WERI-Rb-1 (cell line): Measurements from ENCODE around the gene CRTC1.
A peak's percentile ranks its signal among the peaks of the same experiment; 100 is the strongest.

Experiments
- DNase-seq: peaks from one replicate; pipeline ENCODE4 v3.0.0-alpha.2; 2020
- H3K27ac ChIP-seq: fragments of 250-450 bp; sonication (Bioruptor Pico); 2 replicates; pipeline ENCODE4 v1.5.1; 2020; ENCODE audit warnings: mild to moderate bottlenecking, moderate library complexity
- H3K27me3 ChIP-seq: fragments of 250-450 bp; sonication (Bioruptor Pico); 2 replicates; pipeline ENCODE4 v1.5.1; 2021; ENCODE audit warnings: mild to moderate bottlenecking, low read depth, moderate library complexity; ENCODE audit not compliant: insufficient read depth, severe bottlenecking
- H3K36me3 ChIP-seq: fragments of 250-450 bp; sonication (Bioruptor Pico); 2 replicates; pipeline ENCODE4 v1.5.1; 2020; ENCODE audit warnings: mild to moderate bottlenecking, moderate library complexity
- H3K4me3 ChIP-seq: 2 replicates; pipeline ENCODE4 v1.5.1; 2011; ENCODE audit warnings: low read depth, mild to moderate bottlenecking, control low read depth, low read length
- H3K9me3 ChIP-seq: fragments of 250-450 bp; sonication (Bioruptor Pico); 2 replicates; pipeline ENCODE4 v1.5.1; 2021; ENCODE audit warnings: mild to moderate bottlenecking, moderate library complexity; ENCODE audit not compliant: severe bottlenecking
- TF ChIP-seq, protein P1 (sequence below): IDR thresholded peaks from 2 replicates; pipeline ENCODE4 v1.5.1; 2011; ENCODE audit warnings: low read depth, mild to moderate bottlenecking, control low read depth, inconsistent platforms, low read length

CRTC1 gene

DNA sequence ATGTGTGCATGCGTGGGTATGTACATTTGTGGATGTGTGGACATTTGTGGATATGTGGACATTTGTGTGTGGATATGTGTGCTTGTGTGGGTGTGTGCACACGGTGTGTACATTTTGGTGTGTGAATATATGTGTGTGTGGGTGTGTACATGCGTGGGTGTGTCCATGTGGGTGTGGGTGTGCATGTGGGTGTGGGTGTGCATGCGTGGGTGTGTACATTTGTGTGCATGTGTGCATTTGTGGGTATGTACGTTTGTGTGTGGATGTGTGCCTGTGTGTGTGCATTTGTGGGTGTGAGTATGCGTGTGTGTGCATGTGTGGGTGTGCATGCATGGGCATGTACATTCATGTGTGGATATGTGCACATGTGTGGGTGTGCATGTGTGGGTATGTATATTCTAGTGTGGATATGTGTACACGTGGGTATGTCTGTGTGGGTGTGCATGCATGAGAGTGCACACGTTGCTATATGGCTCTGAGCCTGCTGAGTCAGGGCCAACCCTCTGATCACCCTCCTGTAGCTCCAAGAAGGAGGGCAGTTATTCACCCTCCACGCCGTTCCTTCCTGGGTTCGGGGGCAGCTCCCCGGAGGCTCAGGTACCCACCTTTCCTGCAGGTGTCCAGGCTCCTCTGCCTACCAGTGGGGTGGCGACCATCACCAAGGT is 87.3 kb downstream of the CRTC1 start:
- H3K36me3 ChIP-seq: no peaks in the 10 kb centered on the region
- no peaks in the 10 kb centered on the region for H3K27me3 ChIP-seq
- DNase-seq: no peak
- H3K27ac ChIP-seq: no peak overlapping the region
- H3K9me3 ChIP-seq: no peaks in the 10 kb centered on the region
- no peak overlapping the region for H3K4me3 ChIP-seq
- TF ChIP-seq, protein P1, sequence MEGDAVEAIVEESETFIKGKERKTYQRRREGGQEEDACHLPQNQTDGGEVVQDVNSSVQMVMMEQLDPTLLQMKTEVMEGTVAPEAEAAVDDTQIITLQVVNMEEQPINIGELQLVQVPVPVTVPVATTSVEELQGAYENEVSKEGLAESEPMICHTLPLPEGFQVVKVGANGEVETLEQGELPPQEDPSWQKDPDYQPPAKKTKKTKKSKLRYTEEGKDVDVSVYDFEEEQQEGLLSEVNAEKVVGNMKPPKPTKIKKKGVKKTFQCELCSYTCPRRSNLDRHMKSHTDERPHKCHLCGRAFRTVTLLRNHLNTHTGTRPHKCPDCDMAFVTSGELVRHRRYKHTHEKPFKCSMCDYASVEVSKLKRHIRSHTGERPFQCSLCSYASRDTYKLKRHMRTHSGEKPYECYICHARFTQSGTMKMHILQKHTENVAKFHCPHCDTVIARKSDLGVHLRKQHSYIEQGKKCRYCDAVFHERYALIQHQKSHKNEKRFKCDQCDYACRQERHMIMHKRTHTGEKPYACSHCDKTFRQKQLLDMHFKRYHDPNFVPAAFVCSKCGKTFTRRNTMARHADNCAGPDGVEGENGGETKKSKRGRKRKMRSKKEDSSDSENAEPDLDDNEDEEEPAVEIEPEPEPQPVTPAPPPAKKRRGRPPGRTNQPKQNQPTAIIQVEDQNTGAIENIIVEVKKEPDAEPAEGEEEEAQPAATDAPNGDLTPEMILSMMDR: no peak

DNA sequence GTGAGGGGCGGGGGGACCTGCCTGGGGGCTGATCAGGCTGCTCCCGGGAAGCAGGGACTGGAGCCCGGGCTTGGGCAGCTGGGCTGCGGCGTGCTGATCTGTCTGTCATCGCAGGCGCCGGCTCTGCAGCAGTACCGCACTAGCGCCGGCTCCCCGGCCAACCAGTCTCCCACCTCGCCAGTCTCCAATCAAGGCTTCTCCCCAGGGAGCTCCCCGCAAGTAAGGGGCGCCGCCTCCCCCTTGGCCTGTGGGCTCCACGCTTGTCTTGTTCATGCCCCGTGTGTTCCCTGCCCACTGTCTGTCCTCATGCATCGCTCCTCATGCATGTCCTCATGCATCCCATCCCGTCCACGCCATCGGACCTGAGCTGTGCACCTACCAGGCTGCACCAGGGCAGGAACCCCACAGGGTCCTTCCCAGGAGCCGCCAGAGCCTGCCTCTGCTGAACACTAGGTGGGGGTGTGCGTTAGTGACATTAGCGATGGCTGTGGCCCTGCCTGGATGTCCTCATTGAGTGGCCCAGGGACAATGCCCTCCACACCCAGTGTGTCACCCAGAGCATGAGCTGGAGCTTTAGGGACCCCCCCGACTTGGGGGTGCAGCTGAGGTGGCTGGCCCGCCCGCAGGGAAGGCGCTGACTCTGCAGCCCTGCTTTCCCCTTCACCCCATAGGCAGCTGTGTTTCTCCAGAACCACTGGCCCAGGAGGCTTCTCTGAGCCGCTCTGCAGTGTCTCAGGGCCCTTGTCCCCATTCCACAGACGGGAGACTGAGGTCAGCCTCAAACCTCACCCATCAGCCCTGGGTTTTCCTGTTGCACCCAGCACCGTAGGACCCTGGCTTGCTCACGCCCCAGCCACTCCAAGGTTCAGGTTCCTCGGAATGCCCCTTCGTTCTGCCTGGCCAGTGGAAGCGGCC is 88.1 kb downstream of the CRTC1 start:
- no peaks in the 10 kb centered on the region for H3K36me3 ChIP-seq
- no peaks in the 10 kb centered on the region for H3K9me3 ChIP-seq
- TF ChIP-seq, protein P1: peak; percentile 70
- no peak overlapping the region for H3K4me3 ChIP-seq
- no peak overlapping the region for H3K27ac ChIP-seq
- peak; percentile 68 for DNase-seq
- H3K27me3 ChIP-seq: no peaks in the 10 kb centered on the region

DNA sequence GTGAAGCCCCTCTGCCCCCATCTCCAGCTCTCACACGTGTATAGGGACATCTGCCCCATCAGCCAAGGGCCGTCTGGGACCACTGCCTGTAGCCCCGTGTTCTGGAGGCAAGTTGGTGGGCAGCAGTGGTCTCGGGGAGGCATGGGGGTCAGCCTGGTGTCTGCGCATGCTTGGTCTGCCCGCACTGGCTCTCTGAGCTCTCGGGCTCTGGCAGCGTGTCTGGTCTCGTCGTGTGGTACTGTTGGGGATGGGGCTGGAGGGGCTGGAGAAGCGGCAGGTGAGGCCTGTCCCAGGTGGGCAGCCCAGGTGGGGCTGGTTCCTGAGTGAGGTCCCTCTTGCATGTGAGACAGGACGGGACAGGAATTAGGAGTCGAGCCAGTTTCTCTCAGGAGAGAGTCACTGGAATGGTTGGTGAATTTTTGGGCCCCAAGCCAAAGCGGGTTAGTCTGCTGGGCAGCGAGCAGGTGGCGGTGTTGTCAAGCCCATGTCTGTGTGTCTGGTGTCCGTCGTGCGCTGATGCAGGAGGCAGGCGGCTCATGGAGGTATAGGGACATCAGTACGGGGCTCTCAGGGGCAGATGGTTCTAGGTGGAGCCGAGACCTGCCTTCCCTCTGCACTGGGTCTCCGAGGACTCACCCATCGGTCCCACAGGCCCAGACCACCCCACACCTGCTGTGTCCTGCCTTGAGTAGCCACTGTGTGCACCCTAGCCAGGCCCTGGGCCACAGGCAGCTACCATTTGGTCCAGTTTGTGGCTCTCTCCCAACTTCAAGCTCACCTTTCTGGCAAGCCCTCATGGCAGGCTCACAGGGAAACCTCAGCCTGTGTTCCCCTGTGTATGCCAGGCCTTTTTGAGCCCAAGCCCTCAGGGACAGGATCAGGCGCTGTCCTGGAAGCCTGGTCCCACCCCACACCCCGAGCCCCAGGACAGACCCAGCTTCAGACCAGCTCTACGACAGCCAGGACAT is 89.4 kb downstream of the CRTC1 start:
- H3K36me3 ChIP-seq: no peaks in the 10 kb centered on the region
- TF ChIP-seq, protein P1: no peak
- no peaks in the 10 kb centered on the region for H3K9me3 ChIP-seq
- DNase-seq: no peak
- H3K27ac ChIP-seq: no peak overlapping the region
- H3K27me3 ChIP-seq: no peaks in the 10 kb centered on the region
- no peak overlapping the region for H3K4me3 ChIP-seq

DNA sequence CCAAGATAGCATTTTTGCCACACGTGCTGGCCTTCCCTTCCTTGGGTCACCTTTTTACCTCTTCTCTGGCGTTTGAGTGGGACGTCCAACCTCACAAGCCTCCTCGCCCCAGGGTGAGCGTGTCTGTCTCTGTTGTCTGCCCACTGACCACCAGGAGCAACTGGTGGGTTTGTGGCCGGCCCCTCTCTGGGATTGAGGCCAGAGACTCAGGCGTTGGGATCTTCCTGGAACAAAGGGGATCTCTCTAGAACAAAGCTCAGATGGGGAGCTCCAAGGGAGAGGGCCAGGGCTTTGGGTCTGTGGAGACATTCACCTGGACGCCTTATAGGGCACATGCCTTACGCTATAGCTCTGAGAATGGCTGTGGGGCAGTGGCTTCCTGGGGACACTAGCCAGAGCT is 90.2 kb downstream of the CRTC1 start:
- Histone ChIP-seq H3K27me3 (no peaks in the 10 kb centered on the region), H3K27ac (no peak overlapping the region), H3K36me3 (no peaks in the 10 kb centered on the region), H3K9me3 (no peaks in the 10 kb centered on the region), H3K4me3 (no peak overlapping the region)
- TF ChIP-seq, protein P1: no peak
- no peak for DNase-seq

DNA sequence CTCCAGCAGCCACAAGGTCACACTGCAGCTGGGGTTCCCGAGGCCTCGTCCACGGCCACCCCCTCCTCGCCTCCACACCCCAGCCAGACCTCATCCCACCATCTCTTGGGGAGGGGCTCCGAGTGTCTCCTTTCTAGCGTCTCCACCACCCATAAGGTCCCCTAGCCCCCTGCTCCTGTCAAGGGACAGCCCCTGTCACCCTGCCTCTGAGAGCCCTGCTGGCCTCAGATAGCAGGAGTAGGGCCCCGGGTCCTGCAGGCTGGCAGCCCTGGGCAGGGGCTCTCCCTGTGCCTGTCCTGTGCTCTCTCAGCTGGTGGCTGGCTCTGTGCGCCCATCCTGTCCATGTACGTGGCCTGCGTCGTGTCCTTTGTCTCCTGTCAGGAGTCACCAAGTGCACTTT is 90.6 kb downstream of the CRTC1 start:
- no peaks in the 10 kb centered on the region for H3K27me3 ChIP-seq

More for the DNA sequence above, 90.6 kb downstream of the CRTC1 start:
- H3K36me3 ChIP-seq: no peaks in the 10 kb centered on the region
- H3K4me3 ChIP-seq: no peak overlapping the region
- no peak overlapping the region for H3K27ac ChIP-seq
- no peak for DNase-seq
- TF ChIP-seq, protein P1: no peak
- H3K9me3 ChIP-seq: no peaks in the 10 kb centered on the region
